Adrenal gland (tissue), 5 donors: ENCODE data around the gene CRTC1.

Experiments
- CTCF ChIP-seq, 6 experiments: fragments of 450-650 bp in 4 of 6; fragments of 200-600 bp in 2 of 6; sonication (generic) in 1 of 6; IDR thresholded peaks; 1 replicate in 5 of 6; 2 replicates in 1 of 6; pipeline versions ENCODE4 v1.5.1 to v1.8.0; 2016 to 2021; ENCODE audit warnings: antibody characterized with exemption in 6 of 6, mild to moderate bottlenecking in 2 of 6, moderate library complexity in 1 of 6
- POLR2A ChIP-seq, 2 donors: fragments of 450-650 bp; IDR thresholded peaks; one replicate each; pipeline ENCODE4 v1.6.1; 2017; ENCODE audit warnings: antibody characterized with exemption in 2 of 2, mild to moderate bottlenecking in 2 of 2, moderate library complexity in 1 of 2
- donor health status: DM: no; HTN: no; CAD: no.

DNA sequence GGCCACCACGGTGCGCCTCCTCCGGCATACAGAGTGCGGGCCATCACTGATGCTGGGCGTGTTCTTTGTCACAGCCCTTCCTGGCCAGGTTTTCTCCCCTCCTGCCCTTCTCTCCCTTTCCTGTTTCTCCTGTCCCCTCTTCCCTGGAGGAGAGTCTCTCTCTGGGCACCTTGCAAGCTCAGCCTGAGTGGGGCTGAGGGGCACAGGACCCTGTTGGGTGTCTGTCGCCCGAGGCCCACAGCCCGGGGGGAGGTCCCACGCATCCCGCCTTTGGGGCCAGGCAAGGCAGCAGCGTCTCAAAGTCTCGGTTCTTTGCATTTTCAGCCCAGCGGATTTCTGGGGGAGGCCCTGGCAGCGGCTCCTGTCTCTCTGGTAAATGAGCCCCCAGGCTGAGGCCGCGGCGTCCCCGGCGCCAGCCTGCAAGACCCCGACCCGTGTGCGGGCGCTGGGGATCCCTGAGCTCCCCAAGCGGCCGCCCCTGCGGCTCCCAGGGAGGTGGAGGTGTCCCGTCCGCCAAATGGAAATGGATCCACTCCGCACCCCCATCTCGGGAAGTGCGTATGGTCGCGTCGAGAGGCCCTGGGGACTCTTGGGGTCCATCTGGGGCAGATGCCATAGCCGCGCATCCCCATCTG is 60.4 kb downstream of the CRTC1 start:
- TF ChIP-seq CTCF (IDR thresholded peaks at IDR 0.05) (no peak), POLR2A (IDR thresholded peaks at IDR 0.05) (no peak)
